Measurements from ENCODE around the gene TANGO2. TPM values are rescaled to one million over a fixed set of nuclear protein-coding genes. Genes with fewer than 3 reads are reported as not detected.

Gene TANGO2
- total RNA-seq, 1 experiment from 2014 or later, result 29.6 TPM

DNA sequence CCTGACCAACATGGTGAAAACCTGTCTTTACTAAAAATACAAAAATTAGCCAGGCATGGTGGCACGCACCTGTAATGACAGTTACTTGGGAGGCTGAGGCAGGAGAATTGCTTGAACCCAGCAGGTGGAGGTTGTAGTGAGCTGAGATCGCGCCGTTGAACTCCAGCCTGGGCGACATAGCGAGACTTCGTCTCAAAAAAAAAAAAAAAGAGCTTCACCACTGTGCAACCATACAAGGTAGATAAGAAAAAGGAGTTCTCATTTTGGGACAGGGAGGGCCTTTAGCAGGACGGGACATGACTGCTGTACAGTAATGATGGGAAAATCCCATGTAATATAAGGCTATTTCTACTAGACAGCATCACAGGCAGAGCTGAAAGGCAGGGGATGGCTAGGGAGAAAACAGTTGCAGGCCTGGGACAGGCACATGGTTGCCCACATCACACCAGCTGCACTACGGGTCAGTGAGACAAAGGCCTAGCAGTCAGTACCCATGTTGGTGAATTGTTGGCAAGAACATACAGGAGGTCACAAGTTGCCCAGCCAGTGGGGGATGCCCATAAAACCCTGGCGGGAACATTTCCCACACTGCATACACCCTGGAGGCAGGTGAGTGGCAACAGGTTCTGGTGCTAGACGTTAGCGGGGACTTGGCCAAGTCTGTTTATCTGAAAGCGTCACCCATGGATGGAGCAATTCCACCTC, 5.4 kb downstream of the TANGO2 start:
- no peak for DNase-seq (ENCODE audit: low spot score)

DNA sequence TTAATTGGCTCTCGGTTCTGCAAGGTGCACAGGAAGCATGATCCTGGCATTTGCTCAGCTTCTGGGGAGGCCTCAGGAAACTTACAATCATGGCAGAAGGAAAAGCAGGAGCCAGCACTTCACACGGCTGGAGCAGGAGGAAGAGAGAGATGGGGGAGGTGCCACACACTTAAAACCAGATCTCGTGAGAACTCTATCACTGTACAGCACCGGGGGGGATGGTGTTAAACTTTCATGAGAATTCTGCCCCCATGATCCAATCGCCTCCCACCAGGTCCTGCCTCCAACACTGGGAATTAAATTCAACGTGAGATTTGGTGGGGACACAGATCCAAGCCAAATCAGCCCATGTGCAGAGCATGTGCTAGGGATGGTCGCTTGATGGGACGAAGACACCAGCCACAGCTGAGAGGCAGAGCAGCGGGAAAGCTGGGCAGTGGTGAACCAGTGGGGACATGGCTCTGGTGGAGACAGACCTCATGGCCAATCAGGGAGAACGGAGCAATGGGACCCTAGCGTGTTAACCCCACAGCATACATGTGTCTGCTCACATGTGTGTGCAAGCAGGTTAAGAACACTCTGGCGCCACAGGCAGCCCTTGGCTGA, 6.2 kb downstream of the TANGO2 start:
- no peak for DNase-seq (ENCODE audit: low spot score)

DNA sequence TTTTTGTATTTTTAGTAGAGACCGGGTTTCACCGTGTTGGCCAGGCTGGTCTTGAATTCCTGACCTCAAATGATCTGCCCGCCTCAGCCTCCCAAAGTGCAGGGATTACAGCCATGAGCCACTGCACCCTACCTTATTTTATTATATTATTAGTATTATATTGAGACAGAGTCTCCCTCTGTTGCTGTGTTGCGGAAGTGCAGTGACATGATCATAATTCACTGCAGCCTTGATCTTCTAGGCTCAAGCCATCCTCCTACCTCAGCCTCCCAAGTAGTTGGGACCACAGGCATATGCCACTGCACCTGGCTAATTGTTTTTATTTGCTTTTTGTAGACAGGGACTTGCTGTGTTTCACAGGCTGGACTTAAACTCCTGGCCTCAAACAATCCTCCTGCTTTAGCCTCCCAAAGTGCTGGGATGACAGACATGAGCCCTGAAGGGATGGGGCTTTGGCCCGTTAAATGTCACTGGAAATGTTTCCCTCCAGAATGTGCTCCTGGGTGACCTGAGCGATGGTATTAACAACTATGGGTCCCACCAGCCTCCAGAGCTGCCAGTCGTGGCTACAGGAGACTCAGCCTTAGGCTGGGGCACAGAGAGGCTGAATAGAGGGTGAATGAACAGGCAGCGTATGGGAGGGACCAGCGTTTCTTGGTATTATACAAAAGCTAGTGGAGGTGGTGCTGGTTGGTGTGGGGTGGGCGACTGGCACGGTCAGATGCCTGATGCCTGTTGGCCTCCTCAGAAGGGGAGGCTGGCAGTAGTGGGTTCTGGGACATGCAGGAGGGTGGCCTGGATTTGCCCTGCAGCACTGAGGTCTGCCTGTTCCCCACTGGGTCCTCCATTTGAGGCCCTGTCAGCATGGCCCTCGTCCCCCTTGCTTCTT, 7.3 kb downstream of the TANGO2 start:
- DNase-seq (ENCODE audit: low spot score), result no peak

DNA sequence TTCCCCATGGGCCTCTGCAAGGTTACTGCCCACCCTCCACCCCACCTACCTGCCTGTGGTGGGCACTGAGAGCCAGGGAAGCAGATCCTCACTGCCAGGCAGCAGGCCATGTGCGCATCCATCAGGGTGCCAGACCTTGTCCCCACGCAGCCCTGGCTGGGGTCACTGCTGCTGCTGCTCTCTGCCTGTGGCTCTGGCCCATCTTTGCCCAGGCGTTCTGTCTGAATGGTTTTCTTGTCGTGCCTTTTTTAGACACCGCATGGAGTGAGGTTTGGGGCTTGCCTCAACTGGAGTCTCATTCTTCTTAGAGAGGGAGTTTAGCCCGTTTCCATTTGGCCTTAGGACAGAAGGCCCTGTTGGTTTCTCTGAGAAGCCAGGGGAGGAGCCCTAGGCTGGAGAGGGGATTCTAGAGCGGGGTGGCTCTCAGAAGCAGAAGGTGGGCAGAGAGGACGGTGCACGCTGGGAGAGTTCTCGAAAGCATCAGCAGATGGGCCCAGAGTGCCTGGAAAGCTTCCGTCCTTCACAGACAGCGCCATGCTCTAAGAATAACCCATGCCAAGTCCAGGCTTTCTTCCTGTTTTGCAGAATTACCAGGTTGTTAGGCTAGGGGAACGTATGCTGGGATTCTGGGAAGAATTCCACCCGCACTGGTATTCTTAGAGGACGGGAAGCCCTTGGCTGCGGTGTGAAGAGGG, 8.1 kb downstream of the TANGO2 start:
- DNase-seq (ENCODE audit: low spot score), result no peak

DNA sequence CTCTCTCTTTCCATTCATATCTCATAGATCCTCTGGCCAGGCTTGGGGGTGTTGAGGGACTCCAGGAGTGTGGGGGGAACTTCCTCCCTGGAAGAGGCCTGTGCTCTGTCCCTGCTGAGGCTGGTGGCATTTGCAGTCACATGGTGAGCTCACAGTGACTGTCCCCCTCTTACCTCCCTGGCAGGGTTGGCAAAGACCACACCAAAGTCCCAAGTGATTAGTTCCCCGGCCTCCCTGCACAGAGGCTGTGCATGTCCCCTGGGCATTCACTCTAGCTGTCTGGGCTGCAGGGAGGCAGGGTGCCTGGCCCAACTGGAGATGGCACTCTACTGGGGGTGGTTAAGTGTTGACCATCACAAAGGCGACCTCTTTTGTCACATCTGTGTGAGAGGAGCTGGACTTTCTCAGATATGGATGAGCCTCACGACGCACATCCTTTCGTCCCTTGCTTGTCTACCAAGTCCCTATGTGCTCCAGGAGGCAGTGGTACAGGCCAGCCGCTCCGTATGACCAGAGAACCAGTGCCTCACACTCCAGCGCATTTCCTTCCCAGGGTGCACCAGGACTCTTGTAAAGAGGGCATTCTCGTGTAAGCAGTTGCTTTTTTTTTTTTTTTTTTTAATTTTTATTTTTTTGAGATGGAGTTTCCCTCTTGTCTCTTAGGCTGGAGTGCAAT, 8.8 kb downstream of the TANGO2 start:
- DNase-seq (ENCODE audit: low spot score), result no peak

DNA sequence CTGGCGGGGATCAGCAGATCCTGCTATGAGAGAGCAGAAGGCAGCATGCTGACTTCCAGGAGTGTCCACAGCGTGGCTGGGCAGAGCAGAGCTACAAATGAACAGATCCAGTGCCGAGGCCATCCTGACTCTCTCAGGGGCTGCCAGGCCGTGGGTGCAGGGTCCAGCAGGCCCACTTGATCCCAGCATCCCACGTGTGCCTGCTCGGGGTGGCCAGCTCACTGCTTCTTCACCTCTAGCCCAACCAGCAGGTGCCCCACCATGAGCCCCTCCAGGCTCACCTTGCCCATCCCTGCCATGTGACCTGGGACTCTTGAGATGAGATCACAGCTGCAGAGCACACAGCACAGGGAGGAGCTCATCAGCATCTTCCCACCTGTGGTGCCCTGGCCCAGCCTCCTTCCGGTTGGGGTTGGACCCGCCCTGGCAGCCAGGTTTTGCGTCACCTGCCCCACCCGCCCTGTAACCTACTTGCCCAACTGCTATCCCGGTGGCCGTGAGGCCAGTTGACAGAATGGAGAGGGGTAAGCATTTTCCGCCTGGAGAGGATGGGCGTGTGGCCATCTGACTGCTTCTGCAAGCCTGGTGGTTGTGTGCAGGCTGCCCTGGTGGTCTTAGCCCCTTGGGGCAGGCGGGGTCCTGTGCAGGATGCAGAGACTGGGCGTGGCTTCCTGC, 11.0 kb downstream of the TANGO2 start:
- DNase-seq (ENCODE audit: low spot score), result no peak

DNA sequence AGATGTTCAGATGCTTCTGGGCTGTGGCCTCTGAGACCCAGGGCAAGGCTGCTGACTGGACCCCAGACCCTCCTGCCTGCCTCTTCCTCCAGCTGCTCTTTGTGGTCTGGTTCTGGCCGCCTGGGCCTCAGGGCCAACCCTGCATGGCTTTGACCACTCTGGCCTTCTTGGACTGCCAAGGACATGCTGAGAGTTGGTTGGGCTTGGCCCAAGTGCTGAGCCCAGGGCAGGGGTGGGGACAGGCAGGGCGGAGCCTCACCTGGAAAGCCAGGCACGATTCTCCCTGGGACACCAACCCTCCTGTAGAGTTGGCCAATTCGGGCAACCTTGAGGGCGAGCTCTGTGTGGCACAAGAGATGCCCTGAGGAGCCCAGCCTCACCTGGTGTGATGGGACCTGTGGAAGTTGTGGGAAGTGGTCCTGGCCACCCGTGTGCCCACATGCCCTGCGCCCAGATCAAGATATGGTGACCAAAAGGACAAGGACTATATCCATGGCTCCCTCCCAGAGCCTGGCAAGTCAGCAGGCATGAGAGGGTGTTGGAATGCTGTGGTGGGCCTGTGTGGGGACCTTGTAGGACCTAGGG, 11.6 kb downstream of the TANGO2 start:
- no peak for DNase-seq (ENCODE audit: low spot score)

DNA sequence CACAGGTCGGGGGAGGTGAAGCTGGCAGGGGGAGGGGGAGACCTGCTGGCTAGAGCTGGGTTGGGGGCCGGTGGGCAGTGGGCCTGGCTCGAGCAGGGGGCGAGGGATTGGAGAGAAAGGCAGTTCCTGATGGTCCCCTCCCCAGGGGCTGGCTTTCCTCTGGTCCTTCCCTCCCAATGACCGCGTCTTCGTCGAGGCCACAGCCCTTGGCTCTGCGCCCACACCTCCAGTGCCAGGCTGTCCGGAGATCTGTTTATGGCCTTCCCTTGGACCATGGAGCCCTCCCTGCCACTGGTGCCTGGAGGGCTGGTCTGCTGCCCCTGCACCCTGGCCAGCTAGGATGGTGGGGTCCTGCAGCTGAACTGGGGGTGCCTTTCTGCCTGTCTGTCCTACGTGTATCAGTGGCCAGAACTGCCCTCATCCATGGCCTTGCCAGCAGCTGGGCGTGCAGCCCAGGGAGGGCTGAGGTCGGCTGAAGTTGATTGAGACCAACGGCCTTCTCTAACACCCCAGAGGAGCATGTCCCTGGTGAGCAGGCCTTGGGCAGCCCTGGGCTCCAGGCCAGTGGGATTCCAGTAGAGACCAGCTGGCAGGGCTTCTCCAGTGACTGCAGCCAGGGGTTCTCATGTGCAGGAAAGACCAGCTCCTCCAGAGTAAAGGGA, 12.3 kb downstream of the TANGO2 start:
- no peak for DNase-seq (ENCODE audit: low spot score)

DNA sequence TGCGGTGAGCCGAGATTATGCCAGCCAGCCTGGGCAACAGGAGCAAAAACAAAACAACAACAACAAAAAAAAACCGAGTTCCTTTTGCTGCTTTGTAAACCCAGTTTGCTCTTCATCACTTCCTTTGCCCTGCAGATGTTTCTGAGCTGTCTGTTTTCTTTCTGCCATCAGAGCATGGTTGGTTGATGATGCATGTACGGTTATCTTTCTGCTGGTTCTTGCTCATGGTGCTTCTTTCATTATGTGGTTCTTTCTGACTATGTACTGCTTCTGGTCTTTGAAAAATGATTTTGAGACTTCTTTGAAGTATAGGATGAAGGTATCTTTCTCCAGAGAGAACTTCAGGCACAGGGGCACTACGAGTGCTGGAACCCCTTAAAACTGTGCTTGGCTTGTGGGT, 13.2 kb downstream of the TANGO2 start:
- DNase-seq (ENCODE audit: low spot score), result no peak

DNA sequence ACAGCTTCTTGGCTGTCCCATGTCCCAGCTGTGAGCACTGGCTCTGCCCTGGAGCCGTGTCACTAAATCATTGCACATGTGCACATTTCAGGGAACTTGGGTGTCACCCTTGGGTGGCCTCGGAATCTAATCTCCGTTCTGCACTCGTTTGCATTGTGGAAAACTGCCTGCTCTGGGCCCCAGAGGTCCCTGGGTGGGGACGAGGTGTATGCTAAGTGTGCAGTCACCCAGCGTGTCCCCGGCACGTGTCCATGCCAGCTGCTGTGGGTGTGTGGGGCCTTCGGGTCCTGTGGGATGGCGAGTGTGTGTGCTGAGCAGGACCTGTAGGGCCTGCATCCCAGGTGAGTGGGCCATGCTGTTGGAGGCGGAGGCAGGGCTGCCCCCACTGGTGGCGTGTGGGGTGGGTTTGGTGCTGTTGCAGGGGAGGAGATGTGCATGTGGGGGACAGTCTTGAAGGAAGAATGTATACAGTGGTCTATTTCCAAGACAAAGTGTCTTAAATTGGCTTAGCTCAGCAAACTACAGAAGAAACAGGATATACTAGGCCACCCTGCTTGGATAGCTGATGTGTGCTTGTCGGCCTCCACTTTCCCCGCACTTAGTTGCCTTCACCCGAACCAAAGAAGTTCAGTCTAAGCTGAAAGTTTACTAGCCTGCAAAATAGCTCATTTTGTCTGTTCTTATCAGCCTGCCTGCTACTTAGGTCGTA, 14.6 kb downstream of the TANGO2 start:
- DNase-seq (ENCODE audit: low spot score), result no peak

DNA sequence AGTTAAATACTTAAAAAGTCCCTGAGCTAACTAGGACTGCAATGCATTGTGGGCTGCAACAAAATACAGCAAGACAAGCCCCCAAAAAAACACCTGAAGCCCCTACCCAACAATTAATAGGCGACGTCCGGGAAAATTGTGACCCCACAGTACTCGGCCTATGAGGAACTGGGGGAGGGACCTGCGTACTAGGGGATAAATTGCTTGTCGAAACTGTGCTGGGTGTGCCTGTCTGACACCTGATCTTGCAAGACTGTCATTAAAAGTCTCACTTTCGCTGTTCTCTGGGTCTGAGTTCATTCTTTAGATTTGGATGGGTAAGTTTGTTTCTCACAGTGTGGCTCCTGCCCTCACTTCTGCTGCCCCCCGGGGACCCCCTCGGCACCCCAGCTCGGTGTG, 15.2 kb downstream of the TANGO2 start:
- DNase-seq (ENCODE audit: low spot score), result no peak

DNA sequence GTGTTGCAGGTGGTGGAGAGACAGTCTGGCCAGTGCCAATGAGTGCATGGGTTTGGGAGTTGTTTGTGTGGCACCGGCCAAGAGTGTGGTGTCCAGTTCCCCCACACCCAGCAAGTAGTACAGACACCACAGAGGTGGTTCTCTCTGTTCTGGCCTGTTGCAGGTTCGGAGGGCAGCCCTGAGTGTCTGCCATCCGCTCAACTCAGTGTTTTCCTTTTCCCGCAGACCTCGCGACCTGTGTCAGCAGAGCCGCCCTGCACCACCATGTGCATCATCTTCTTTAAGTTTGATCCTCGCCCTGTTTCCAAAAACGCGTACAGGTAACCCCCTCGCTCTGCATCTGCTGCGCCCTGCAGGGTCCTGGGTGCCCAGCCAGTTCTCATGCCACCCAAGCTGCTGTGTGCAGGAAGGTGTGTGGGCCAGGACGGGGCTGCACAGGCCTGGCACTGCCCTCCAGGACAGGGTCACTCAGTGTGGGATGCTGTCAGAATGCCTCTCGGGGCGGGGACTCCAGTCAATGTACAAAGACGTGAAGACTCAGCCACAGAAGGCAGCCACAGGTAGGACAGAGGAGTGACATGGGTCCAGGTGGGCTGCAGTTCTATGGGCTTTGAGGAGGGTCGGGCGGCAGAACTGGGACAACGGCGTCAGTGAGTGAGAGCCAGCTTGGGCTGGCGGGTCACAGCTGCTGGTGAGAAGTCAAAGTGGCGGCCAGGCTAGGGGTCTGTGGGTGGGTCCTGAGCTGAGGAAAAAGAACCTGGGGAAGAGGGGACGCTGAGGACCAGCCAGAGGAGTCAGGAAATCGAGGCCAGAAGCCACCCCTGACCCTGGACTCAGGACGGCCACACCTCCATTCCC, 15.9 kb downstream of the TANGO2 start:
- no peak for DNase-seq (ENCODE audit: low spot score)

DNA sequence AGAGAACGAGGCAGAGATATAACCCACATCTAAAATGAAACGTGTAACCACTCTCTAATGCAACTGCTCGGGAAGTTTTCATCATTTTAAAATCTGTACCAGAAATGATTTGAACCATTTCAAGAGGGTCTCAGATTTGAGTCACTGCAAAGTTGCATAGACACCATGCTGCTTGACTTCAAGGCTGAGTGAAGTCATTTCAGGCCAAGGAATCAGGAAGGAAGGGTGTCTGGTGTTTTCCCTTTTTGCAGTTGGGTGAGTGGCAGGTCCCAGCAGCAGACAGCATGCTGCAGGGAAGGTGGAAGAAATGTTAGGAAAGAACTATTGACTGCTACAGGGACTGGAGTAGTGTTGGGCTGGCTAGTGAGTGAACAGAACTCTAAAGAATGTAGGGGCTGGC, 16.5 kb downstream of the TANGO2 start:
- no peak for DNase-seq (ENCODE audit: low spot score)

DNA sequence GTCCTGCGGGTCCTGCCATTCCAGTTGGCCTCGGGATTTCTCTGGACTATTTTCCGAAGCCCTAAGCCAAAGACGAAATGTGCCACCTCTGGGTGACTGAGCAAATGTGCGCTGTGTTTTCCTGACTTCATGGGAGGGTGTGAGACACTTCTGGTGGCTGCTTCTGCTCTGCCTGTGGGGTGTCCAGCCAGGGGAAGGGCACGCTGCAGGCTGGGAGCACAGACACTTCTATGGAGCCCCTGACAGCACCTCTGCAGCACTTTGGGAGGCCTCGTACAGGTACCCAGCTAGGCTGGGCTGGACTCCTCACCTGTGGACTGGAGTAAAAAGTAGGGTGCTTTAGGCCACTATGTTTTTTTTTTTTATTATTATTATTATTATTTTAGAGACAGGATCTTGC, 17.7 kb downstream of the TANGO2 start:
- no peak for DNase-seq (ENCODE audit: low spot score)

DNA sequence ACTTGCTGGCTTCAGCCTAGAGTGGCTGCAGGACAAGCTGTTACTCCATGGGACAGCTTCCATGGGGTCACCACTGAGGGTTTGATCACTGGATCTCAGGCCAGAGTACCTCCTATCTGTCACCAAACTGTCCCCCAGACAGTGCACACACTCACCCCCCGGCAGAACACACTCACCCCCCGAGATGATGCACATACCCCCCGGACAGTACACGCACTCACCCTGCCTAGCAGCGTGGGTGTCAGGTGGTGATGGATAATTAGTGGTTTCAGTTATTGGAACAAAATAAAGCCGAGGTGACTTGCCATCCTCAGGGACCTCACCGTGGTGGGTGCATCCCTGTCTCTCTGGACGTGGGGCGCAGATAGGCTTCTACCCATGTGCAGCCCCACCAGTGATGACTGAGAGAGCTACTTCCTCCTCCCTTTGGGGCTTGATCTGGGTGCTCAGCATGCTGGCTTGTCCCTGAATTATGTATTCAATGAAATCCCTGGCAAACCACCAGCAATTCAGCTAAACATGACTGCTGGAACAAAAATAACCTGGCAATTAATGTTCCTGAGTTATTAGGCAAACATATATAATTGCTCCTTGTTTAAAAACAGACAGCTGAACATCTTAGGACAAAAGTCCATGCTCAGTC, 18.9 kb downstream of the TANGO2 start:
- no peak for DNase-seq (ENCODE audit: low spot score)

DNA sequence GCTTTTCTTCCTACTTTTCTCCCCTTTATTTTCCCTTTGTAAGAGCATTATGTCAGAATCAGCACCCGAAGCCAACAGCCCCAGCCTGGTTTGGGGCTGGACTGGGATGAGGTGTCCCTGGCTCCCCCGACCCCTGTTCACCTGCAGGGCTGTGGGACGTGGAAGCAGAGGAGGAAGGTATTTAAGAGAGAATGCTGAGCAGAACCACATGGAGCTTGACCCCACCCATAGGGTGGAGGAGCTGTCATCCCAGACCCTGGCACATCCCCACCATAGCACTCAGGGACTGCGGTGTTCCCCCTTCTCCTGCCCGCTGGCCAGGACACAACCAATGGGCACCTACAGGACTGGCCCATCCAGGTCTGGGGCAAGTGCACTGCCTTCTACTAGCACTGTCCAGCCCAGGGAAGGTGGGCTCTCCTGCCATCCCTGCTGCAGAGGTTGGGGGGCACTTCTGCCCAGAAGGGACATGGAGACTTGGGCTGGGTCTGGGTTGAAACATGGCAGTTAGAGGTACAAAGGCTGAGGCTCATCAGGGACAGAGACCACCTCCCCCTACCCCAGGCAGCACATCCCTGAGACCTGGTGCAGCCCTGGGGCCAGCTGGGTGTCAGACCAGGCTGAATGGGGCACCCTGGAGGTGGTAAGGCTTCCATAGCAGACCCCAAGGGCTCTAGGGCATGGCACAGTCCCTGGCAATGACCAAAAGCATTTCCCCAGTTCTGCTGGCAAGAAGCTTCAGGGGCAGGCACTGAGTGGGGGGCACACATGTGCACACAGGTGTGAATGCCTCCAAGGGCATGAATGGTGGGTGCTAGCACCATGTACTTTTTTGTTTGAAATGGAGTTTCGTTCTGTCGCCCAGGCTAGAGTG, 19.7 kb downstream of the TANGO2 start:
- DNase-seq (ENCODE audit: low spot score), result no peak
